NT2/D1 (cell line): Measurements from ENCODE around the gene KIDINS220.

Source experiments
- SUZ12 ChIP-seq: IDR thresholded peaks from 2 replicates; pipeline ENCODE4 v1.6.1; 2011; ENCODE audit not compliant: insufficient read length, insufficient read depth; ENCODE audit errors: extremely low read depth
- YY1 ChIP-seq: IDR thresholded peaks from 2 replicates; pipeline ENCODE4 v1.6.1; 2011; ENCODE audit not compliant: insufficient read length, insufficient read depth
- ZNF274 ChIP-seq: IDR thresholded peaks from 2 replicates; pipeline ENCODE4 v1.6.1; 2011; ENCODE audit warnings: mild to moderate bottlenecking, low read depth, low read length

- TF ChIP-seq SUZ12 (no peak), ZNF274 (no peak), YY1 (no peak)
Measured at GRCh38 chr2:8684878-8685696, 152.3 kb downstream of the KIDINS220 start.
